Astrocyte of the spinal cord (primary cell): ENCODE results near the gene ZNF821.

Experiments
- DNase-seq: peaks from one replicate; pipeline ENCODE4 v3.0.0; 2011; ENCODE audit warnings: low read depth, low spot score
- H3K4me3 ChIP-seq: 2 replicates; pipeline ENCODE4 v1.5.1; 2011; ENCODE audit warnings: low read depth, mild to moderate bottlenecking, low read length, moderate library complexity
- CTCF ChIP-seq: IDR thresholded peaks from 2 replicates; pipeline ENCODE4 v1.5.1; 2012; ENCODE audit warnings: low read depth, mild to moderate bottlenecking, low read length, inconsistent platforms
- in situ Hi-C: cut with HindIII; loops from 2 replicates; pipeline ENCODE4 v1.10.0; 2017; ENCODE audit warnings: low sequenced_read_pairs

ZNF821 gene

GRCh38 chr16:71865173-71865863 is 18.7 kb downstream of the ZNF821 start:
- in situ Hi-C loops, result no loop called here
- no peak for TF ChIP-seq CTCF
- no peak for DNase-seq

GRCh38 chr16:71863995-71864394 is 20.0 kb downstream of the ZNF821 start:
- no peak for TF ChIP-seq CTCF
- in situ Hi-C loops, result no loop called here
- no peak for DNase-seq
- no peak overlapping the region for H3K4me3 ChIP-seq

More at GRCh38 chr16:71865173-71865863, 18.7 kb downstream of the ZNF821 start:
- H3K4me3 ChIP-seq, result no peak overlapping the region

- in situ Hi-C loops, result no loop called here
- H3K4me3 ChIP-seq, result no peak overlapping the region
- no peak for DNase-seq
- TF ChIP-seq CTCF, result no peak
These were observed 24.0 kb downstream of the ZNF821 start for GRCh38 chr16:71859762-71860521.

- in situ Hi-C loops, result no loop called here
- DNase-seq, result no peak
- no peak overlapping the region for H3K4me3 ChIP-seq
- no peak for TF ChIP-seq CTCF
These were observed 27.9 kb downstream of the ZNF821 start for GRCh38 chr16:71855937-71856662.

- TF ChIP-seq CTCF, result no peak
- no peak overlapping the region for H3K4me3 ChIP-seq
- in situ Hi-C loops, result no loop called here
- no peak for DNase-seq
These were observed 29.5 kb downstream of the ZNF821 start for GRCh38 chr16:71854369-71854948.

- H3K4me3 ChIP-seq, result no peak overlapping the region
- TF ChIP-seq CTCF, result no peak
- DNase-seq, result no peak
- in situ Hi-C loops, result no loop called here
These were observed 30.6 kb downstream of the ZNF821 start for GRCh38 chr16:71853413-71853812.
